ENCODE results near the gene SLC27A2.

GRCh38 chr15:50163719-50164410 lies 18.1 kb upstream of the SLC27A2 start:
- TF ChIP-seq GATA2 (IDR thresholded peaks at IDR 0.05; ENCODE audit: low read depth, low read length) (no peak), GATA3 (IDR thresholded peaks at IDR 0.05; ENCODE audit: low read depth, low read length) (no peak)
